Measurements from ENCODE around the gene MEGF6. TPM values are rescaled to one million over a fixed set of nuclear protein-coding genes. Genes with fewer than 3 reads are reported as not detected.

Gene MEGF6
- total RNA-seq, 1 experiment from 2014 or later, result 21.3 TPM

GRCh38 chr1:3560981-3561380, 50.3 kb downstream of the MEGF6 start:
- no peak overlapping the region for H2AFZ ChIP-seq (ENCODE audit: low read length)
- H2AK5ac ChIP-seq (ENCODE audit: insufficient read length, low read length), result no peak overlapping the region
- H3K79me2 ChIP-seq (ENCODE audit: insufficient read depth, low read length), result no peaks in the 10 kb centered on the region
- Mint-ChIP-seq H3K27me3 (ENCODE audit: low read depth) (peaks cover 2% of the 10 kb centered on the region; the same call in 1 of the 2 replicates), H3K9me3 (no peaks in the 10 kb centered on the region), H3K27ac (no peak overlapping the region; a peak in 1 of 7 replicates), H3K4me1 (no peaks in the 10 kb centered on the region), H3K4me3 (no peak overlapping the region), H3K36me3 (ENCODE audit: insufficient read depth in 1 of 3, low read depth in 3 of 3) (no peaks in the 10 kb centered on the region)
- H3T11ph ChIP-seq (ENCODE audit: low read length), result no peak overlapping the region
- H3K18ac ChIP-seq (ENCODE audit: insufficient read length, low read depth, low read length), result no peak overlapping the region
- no peaks in the 10 kb centered on the region for H3K23me2 ChIP-seq (ENCODE audit: insufficient read length, low read depth, low read length, poor library complexity, severe bottlenecking)
- no peaks in the 10 kb centered on the region for H3K79me1 ChIP-seq (ENCODE audit: insufficient read depth, low read depth, low read length, poor library complexity, severe bottlenecking)
- H3K4me1 ChIP-seq (ENCODE audit: insufficient read depth, low read length), result no peaks in the 10 kb centered on the region
- H3K56ac ChIP-seq (ENCODE audit: insufficient read length, low read depth, low read length), result no peak overlapping the region
- no peaks in the 10 kb centered on the region for H3K9me3 ChIP-seq (ENCODE audit: control insufficient read depth, low read depth, low read length)
- no CpG with 5 or more reads among the region's 9 CpGs for WGBS (ENCODE audit: extremely low coverage, insufficient read length, low lambda C conversion rate)
- no peak overlapping the region for H2BK5ac ChIP-seq (ENCODE audit: insufficient read length, low read length)
- no peaks in the 10 kb centered on the region for H4K20me1 ChIP-seq (ENCODE audit: control insufficient read depth, insufficient read depth, insufficient read length)
- no peak overlapping the region for H3K9ac ChIP-seq (ENCODE audit: extremely low read depth, insufficient read length, low read length)
- no peaks in the 10 kb centered on the region for H3K27me3 ChIP-seq (ENCODE audit: insufficient read depth, low read length)
- no peak overlapping the region for H3K14ac ChIP-seq (ENCODE audit: insufficient read depth, low read length)
- no peak overlapping the region for H3K27ac ChIP-seq (ENCODE audit: insufficient read length, low read depth, low read length)
- no peak for DNase-seq
- H2BK15ac ChIP-seq (ENCODE audit: low read depth, low read length), result no peak overlapping the region
- no peak overlapping the region for H4K5ac ChIP-seq (ENCODE audit: insufficient read length, low read depth, low read length)
- no peak overlapping the region for H3K4ac ChIP-seq (ENCODE audit: low read depth, low read length)
- no peak overlapping the region for H3K4me2 ChIP-seq (ENCODE audit: insufficient read depth, insufficient read length, low read length)
- no peak for TF ChIP-seq CTCF (conservative IDR thresholded peaks at IDR 0.05)
- H4K8ac ChIP-seq (replicated peaks; ENCODE audit: insufficient read length, low read depth, low read length), result no peak overlapping the region
- no peak overlapping the region for H2BK20ac ChIP-seq (ENCODE audit: low read depth, low read length, poor library complexity, severe bottlenecking)
- H2BK12ac ChIP-seq (ENCODE audit: insufficient read length, low read depth, low read length), result no peak overlapping the region
- H2BK120ac ChIP-seq (ENCODE audit: low read depth, low read length, poor library complexity, severe bottlenecking), result no peak overlapping the region
- H4K91ac ChIP-seq (ENCODE audit: insufficient read length, low read depth, low read length), result no peak overlapping the region
- H3K23ac ChIP-seq (ENCODE audit: insufficient read length, low read depth, low read length), result no peak overlapping the region
